EH (cell line): ENCODE measurements around the gene BTC.
"Not testable (repeated sequence)": the region's sequence is repeated elsewhere in the genome, so short reads cannot be mapped to it uniquely, and the experiment has no call there.

Experiments
- DNase-seq: peaks from one replicate; pipeline ENCODE4 v3.0.0-alpha.2; 2015; ENCODE audit warnings: low read depth

The BTC gene, protein sequence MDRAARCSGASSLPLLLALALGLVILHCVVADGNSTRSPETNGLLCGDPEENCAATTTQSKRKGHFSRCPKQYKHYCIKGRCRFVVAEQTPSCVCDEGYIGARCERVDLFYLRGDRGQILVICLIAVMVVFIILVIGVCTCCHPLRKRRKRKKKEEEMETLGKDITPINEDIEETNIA

GRCh38 chr4:74794382-74795010, at the start of gene BTC:
Gene BTC (minus strand): TSS chr4:74794523. CDS start chr4:74794325, 198 bp downstream.
- peak; percentile 2 for DNase-seq

GRCh38 chr4:74840936-74841509, 46.7 kb upstream of the BTC start:
- no peak for DNase-seq

DNA sequence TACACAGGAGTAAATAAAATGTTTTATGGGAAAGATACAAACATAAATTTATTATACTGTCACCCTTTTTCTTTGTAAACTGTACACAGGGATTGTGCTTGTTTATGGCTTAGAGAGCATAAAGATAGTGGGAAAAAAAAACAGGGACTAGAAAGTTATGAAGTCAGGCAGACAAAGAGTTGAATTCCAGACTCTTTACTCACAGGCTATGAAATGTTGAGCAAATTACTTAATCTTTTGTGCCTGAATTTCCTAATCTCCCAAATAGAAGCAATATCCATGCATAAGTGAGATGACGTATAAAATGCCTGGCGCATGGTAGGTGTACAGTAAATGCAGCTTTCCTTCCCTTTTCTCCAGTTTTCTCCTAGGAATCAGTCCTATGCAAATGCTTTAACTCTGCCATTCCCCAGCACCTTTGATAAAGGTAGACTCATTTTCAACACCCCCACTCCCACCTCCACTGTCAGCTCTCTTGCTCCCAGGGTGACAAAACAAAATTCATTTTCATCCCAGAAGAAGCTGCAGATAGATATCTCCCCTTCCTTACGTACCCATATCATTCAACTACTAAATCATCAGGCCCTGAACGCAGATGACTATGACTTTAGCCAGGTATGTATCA, 44.5 kb upstream of the BTC start:
- DNase-seq: peak; percentile 27

GRCh38 chr4:74830928-74831327, 36.6 kb upstream of the BTC start:
- DNase-seq: no peak

DNA sequence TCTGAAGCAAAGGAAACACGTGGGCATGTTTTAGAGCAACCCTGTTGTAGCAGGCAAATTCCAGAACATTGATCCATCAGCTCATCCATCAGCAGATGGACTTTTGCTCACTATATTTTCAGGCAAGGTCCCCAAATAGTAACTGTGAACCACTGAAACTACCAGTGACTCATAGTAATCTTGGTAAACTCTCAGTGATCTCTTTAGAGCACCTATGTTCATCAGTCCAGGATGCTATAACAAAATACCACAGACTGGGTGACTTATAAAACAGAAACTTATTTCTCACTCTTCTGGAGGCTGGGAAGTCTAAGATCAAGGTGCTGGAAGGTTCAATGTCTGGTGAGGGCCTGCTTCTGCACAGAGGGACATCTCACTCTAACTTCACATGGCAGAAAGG, 28.9 kb upstream of the BTC start:
- DNase-seq: no peak

GRCh38 chr4:74822603-74823002, 28.3 kb upstream of the BTC start:
- no peak for DNase-seq

DNA sequence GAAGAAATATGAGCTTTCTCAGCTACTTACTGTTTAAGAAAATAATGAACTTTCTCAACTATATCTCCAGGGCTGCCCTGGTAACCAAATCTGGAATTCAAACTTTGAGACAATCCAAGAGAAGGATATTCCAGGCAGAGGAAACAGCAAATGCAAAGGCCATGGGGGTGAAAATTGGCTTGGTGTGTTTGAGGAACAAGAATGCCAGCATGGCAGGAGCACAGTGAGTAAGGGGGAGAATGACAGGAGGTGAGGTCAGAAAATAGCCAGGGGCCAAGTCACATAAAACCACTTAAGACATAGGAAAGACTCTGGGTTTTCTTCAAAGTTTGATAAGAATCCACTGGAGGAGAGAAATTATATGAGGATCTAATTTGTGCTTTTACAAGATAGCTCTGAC, 27.2 kb upstream of the BTC start:
- no peak for DNase-seq

DNA sequence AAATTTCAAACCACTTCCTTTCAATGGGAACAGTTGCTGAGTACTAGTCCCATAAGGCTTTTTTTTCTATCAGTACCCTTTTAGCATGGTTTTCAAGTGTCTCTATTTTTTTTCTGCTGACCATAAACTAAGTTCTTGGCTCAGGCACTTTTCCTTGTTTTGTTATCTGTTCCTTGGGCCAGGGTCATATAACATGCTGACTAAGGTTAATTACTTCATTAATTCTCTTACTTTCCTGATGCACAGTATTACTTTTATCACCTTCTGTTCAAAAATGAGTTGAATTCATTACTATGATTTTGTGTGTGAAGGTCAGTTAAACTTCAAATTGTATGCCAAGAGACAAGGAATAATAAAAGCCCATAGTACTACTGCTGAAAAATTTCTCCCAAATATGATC, 19.7 kb upstream of the BTC start:
- no peak for DNase-seq

DNA sequence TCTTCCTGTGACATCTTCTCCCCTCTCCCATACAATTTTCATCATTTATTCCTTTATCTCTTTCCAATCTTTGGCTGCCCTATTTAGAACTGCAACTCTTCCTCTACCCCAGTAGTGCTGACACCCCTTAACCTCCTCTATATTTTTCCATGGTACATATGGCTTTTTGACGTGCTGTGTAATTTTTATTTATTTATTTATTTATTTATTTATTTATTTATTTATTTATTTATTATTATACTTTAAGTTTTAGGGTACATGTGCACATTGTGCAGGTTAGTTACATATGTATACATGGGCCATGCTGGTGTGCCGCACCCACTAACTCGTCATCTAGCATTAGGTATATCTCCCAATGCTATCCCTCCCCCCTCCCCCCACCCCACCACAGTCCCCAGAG, 17.7 kb upstream of the BTC start:
- not testable (repeated sequence) for DNase-seq

GRCh38 chr4:74805601-74806000, 11.3 kb upstream of the BTC start:
- DNase-seq: peak; percentile 55

- DNase-seq: no peak
Measured at GRCh38 chr4:74800310-74800709, 6.0 kb upstream of the BTC start.

- DNase-seq: no peak
Measured at GRCh38 chr4:74796631-74797030, 2.3 kb upstream of the BTC start.

DNA sequence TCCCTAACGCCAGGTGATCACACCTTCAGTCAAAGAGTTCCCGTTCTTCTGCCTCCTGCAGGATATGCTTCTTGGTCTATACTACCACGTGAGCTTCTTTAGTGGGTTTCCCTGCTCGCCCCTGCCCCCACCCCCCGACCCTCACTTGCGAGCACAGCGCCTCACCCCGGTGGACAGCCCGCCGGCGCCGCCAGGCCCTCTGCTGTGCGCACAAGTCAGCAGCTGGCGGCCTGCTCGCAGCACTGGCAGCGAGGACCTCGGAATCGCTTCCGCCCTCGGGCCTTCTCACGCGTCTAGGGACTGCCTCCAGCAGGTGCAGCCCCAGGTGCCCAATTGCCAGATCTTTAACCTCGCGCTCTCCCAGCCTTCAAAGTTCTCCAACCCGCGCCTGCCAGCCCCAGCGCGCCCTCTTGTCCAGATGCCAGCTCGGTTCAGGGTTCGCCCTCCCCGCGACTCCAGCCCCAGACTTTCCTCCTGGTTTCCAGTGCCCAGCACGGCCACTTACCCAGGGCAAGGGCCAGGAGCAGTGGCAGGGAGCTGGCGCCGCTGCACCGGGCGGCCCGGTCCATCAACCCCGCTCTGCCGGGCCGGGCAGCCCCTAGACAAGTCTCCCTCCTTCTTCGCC, 454 bp downstream of the BTC start:
- DNase-seq: peak; percentile 15

GRCh38 chr4:74790652-74791051, 3.7 kb downstream of the BTC start:
- no peak for DNase-seq

- DNase-seq: no peak
Measured at GRCh38 chr4:74789518-74789917, 4.8 kb downstream of the BTC start.

DNA sequence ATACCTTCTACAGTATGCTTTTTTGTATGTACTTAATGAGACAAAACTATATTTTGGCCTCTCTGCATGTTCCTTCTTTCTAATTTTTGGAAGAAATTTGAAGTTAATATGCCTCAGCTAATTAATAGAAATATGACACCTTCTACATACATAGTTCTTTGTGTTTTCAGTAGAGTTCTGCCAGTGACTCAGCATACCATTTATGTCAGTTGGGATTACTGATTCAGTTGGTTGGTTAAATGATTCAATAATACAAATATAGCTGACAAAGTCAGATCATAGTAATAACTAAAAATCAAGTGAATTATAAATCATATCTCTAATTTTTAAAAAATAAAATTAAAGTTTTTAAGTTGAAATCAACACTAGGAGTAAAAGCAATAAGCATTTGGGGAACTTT, 16.8 kb downstream of the BTC start:
- no peak for DNase-seq

DNA sequence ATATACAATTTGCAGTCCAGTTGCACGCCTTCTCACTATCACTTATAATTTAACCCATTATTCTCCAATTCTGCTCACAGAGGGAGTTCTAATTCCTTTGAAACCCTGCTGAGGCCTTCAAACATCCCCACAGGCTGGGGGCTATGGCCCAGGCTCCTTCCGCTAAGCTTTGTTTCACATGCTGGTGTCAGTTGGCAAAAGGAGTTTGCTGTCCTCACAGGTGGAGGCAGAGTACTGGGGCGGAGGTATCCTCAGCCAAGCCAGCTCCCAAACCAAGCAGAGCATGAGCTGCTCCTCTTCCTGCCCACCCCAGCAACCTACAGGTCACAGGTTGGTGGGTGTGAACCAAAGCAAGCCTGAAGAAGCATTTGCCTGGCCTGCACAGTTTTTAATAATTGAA, 21.5 kb downstream of the BTC start:
- no peak for DNase-seq

DNA sequence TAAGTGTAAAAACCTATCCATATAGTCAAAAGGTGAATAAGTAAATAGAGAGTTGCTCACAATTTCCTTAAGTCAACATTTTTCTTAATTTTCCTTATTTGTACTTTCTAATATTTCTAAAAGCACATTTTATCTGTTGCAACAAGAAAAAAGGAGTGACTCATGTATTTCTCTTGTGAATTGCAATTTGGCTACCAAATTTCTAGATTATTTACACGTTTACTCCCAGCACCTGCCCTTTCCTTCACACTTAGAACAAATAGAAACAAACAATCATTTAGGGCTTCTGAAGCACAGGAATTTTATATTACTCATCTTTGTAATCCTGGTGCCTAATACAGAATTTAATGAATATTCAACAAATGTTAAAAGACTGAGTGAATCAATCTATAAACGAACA, 22.2 kb downstream of the BTC start:
- DNase-seq: no peak

DNA sequence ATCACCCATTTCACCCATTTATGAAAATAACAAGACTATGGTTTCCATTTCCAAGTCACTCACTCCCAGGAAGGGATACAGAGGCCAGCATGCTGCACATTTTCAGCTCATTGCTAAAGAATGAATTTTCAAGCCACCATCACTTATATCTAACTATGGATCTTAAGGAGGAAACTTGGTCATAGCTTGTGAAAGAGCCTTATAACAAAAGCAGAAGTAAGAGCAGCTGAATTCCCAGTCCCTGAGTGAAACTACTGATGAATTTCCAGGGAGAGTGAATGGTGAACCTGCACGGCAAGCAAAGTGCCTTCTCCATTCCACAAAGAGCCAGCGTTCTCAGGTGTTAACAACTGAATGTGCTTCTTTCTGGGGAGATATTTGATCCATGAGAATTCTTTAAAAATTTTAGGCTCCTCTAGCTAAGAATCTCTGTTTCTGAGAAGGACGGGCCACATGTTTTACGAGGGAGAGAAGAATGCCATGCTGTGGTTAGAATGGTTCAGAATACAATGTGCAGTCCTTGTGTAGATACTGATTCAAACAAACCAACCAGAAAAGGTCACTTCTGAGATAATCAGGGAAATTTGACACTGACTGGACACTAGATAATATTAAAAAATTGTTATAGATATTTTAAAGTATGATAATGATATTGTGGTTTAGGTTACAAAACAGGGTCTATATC, 24.0 kb downstream of the BTC start:
- DNase-seq: no peak

- DNase-seq: peak; percentile 28
Measured at GRCh38 chr4:74768857-74769525, 25.3 kb downstream of the BTC start.

- DNase-seq: no peak
Measured at GRCh38 chr4:74764119-74764518, 30.2 kb downstream of the BTC start.
